ENCODE measurements around the gene OR2AG1. TPM values are rescaled to one million over a fixed set of nuclear protein-coding genes. Genes with fewer than 3 reads are reported as not detected.
A peak's percentile ranks its signal among the peaks of the same experiment; 100 is the strongest.

The OR2AG1 gene
- total and polyA plus RNA-seq, 3 donors from 2014 or later, result not detected

DNA sequence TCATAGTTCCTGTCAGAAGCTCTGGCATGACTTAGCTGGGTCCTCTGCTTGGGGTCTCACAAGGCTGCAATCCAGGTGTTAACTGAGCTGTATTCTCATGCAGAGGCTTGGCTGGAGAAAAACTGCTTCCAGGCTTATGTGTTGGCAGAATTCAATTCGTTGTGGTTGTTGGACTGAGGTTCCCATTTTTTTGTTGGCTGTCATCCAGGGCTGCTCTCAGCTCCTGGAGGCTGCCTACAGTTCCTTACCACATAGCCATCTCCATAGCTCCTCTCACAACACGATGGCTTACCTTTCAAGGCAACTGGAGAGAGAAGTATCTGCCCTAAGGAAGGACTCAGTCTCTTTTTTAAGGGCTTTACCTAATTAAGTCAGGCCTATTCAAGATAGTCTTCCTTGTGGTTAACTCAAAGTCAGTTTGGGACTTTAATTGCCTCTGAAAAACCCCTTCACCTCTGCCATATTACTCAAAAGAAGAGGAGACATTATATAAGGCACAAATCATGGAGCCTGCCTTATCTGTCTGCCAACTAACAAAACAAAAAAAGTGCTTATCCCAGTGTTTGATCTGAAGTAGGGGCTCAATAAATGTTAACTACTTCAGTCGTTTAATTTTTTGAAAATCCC lies 46.2 kb upstream of the OR2AG1 start:
- intact Hi-C loops (cut with DNase I; ENCODE audit: low total_unique reads), result no loop called here
- WGBS, 2 donors, result 70% methylated on average over 3 of the region's 3 CpGs
- Histone ChIP-seq H3K9me3 (no peaks in the 10 kb centered on the region), H3K4me3 (no peak overlapping the region), H3K4me1 (no peaks in the 10 kb centered on the region), H3K36me3 (ENCODE audit: low read depth, missing control alignments) (no peaks in the 10 kb centered on the region), H3K27me3 (no peaks in the 10 kb centered on the region), H3K27ac (no peak overlapping the region)
- DNase-seq, result no peak
- TF ChIP-seq CTCF (IDR thresholded peaks at IDR 0.05), result no peak
- no peak for TF ChIP-seq POLR2A (IDR thresholded peaks at IDR 0.05)

GRCh38 chr11:6737872-6738466 lies 44.9 kb upstream of the OR2AG1 start:
- Histone ChIP-seq H3K9me3 (no peaks in the 10 kb centered on the region), H3K27me3 (no peaks in the 10 kb centered on the region), H3K36me3 (ENCODE audit: low read depth, missing control alignments) (no peaks in the 10 kb centered on the region), H3K4me1 (no peaks in the 10 kb centered on the region), H3K4me3 (no peak overlapping the region), H3K27ac (no peak overlapping the region)
- DNase-seq, result peak; percentile 51
- intact Hi-C loops (cut with DNase I; ENCODE audit: low total_unique reads), result no loop called here
- TF ChIP-seq CTCF (IDR thresholded peaks at IDR 0.05) (peak; percentile 22 to 59 (median 54)), POLR2A (IDR thresholded peaks at IDR 0.05) (no peak)
- WGBS, 2 donors, result 45 to 47% methylated on average over 2 of the region's 2 CpGs

DNA sequence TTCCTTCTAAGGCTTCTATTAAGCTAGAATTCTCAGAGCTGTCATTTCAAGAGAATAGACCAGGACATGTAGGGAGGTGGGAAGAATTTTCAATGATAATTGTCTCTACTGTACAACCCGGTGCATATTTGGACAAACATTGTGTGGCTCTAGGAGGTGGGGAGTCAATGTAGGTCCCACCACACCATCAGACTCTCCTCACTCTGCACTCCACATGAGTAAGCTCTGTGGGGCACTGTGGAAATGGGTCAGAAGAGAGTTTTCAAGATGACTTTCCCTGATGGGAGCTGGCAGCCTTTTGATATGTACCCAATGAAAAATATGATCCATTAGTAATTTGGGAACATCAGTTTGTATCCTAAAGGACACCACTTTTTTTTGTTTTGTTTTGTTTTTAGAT lies 44.2 kb upstream of the OR2AG1 start:
- Histone ChIP-seq H3K27ac (no peak overlapping the region), H3K27me3 (no peaks in the 10 kb centered on the region), H3K9me3 (no peaks in the 10 kb centered on the region), H3K36me3 (ENCODE audit: low read depth, missing control alignments) (no peaks in the 10 kb centered on the region), H3K4me3 (no peak overlapping the region), H3K4me1 (no peaks in the 10 kb centered on the region)
- 93 to 100% methylated on average over 1 of the region's 1 CpG for WGBS, 2 donors
- TF ChIP-seq POLR2A (IDR thresholded peaks at IDR 0.05), result no peak
- TF ChIP-seq CTCF (IDR thresholded peaks at IDR 0.05), result no peak
- intact Hi-C loops (cut with DNase I; ENCODE audit: low total_unique reads), result no loop called here
- DNase-seq, result no peak

DNA sequence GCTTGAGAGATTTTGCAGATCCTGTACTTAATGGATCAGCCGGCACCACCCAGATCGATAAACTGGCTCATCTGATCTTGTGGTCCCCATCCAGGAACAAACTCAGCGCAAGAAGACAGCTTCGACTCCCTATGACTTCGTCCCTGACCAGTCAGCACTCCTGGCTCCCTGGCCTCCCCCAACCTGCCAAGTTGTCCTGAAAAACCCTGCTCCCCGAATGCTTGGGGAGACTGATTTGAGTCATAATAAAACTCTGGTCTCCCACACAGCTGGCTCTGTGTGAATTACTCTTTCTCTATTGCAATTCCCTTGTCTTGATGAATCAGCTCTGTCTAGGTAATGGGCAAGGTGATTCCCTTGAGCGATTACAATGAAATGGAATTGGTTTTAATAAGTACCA lies 40.6 kb upstream of the OR2AG1 start:
- Histone ChIP-seq H3K27me3 (no peaks in the 10 kb centered on the region), H3K4me3 (no peak overlapping the region), H3K36me3 (ENCODE audit: low read depth, missing control alignments) (no peaks in the 10 kb centered on the region), H3K9me3 (no peaks in the 10 kb centered on the region), H3K27ac (no peak overlapping the region), H3K4me1 (no peaks in the 10 kb centered on the region)
- no peak for TF ChIP-seq CTCF (IDR thresholded peaks at IDR 0.05)
- no peak for TF ChIP-seq POLR2A (IDR thresholded peaks at IDR 0.05)
- WGBS, 2 donors, result 67 to 71% methylated on average over 7 of the region's 7 CpGs
- intact Hi-C loops (cut with DNase I; ENCODE audit: low total_unique reads), result no loop called here
- DNase-seq, result no peak

DNA sequence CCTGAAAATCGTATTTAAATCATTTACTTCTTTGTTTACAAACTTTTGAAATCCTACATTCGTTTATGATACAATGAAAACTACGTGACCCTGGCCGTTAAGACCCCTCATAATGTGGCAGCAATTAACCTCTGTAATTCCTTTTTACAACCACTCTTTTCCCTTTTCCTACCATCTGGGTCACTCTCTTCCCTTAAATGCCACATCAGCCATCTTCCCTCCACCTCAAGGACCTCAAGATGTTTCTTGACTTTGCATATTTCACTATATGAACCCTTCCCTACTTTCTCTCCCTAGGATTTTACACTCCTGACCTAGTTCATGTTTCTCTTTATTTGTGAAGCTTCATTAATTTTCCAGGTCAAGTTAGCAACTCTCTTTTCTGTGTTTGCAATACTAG lies 37.8 kb upstream of the OR2AG1 start:
- no peaks in the 10 kb centered on the region for H3K9me3 ChIP-seq
- H3K27ac ChIP-seq, result no peak overlapping the region
- H3K36me3 ChIP-seq (ENCODE audit: low read depth, missing control alignments), result no peaks in the 10 kb centered on the region
- H3K27me3 ChIP-seq, result no peaks in the 10 kb centered on the region
- DNase-seq, result no peak
- intact Hi-C loops (cut with DNase I; ENCODE audit: low total_unique reads), result no loop called here
- TF ChIP-seq CTCF (IDR thresholded peaks at IDR 0.05) (no peak), POLR2A (IDR thresholded peaks at IDR 0.05) (no peak)
- H3K4me1 ChIP-seq, result no peaks in the 10 kb centered on the region
- no peak overlapping the region for H3K4me3 ChIP-seq
- WGBS, 2 donors, result 62 to 74% methylated on average over 3 to 4 of the region's 4 CpGs

All from testis (tissue), 3 donors.